Endothelial cell (in vitro differentiated cells): ENCODE measurements around the gene MAN1A1. TPM values are rescaled to one million over a fixed set of nuclear protein-coding genes. Genes with fewer than 3 reads are reported as not detected.

Experiments used
- DNase-seq: peaks from one replicate; pipeline ENCODE4 v3.0.0; 2021; ENCODE audit warnings: low spot score
- H3K27ac Mint-ChIP-seq: one replicate; pipeline ENCODE4 v1.8.0; 2021; ENCODE audit warnings: mixed read lengths, inconsistent platforms; ENCODE audit not compliant: unreplicated experiment
- H3K27me3 Mint-ChIP-seq: one replicate; pipeline ENCODE4 v1.8.0; 2021; ENCODE audit warnings: mild to moderate bottlenecking, moderate library complexity, mixed read lengths, inconsistent platforms; ENCODE audit not compliant: unreplicated experiment
- H3K36me3 Mint-ChIP-seq: one replicate; pipeline ENCODE4 v1.8.0; 2021; ENCODE audit warnings: mild to moderate bottlenecking, low read depth, mixed read lengths, inconsistent platforms; ENCODE audit not compliant: unreplicated experiment
- H3K4me1 Mint-ChIP-seq: one replicate; pipeline ENCODE4 v1.8.0; 2021; ENCODE audit warnings: mild to moderate bottlenecking, mixed read lengths, inconsistent platforms; ENCODE audit not compliant: unreplicated experiment
- H3K4me3 Mint-ChIP-seq: one replicate; pipeline ENCODE4 v1.8.0; 2021; ENCODE audit warnings: mild to moderate bottlenecking, mixed read lengths, inconsistent platforms; ENCODE audit not compliant: unreplicated experiment
- H3K9me3 Mint-ChIP-seq: one replicate; pipeline ENCODE4 v1.8.0; 2021; ENCODE audit warnings: mixed read lengths, inconsistent platforms; ENCODE audit not compliant: unreplicated experiment
- total RNA-seq: library from RNA; stranded (reverse); fragmentation: NEBNext Ultra II Directional; extraction: Animal tissue kit (Norgen Biotek cat#: 25700); gene quantifications from one replicate; pipeline ENCODE4 v1.2.1, GENCODE V29; 2021; ENCODE audit not compliant: unreplicated experiment
- TF ChIP-seq, protein P1 (sequence below): fragments of 200-600 bp; sonication (generic); IDR thresholded peaks from one replicate; pipeline ENCODE4 v1.5.0; 2021; ENCODE audit warnings: antibody characterized with exemption; ENCODE audit not compliant: unreplicated experiment

MAN1A1 gene
- total RNA-seq, 1 donor from 2014 or later, result 34.4 TPM

DNA sequence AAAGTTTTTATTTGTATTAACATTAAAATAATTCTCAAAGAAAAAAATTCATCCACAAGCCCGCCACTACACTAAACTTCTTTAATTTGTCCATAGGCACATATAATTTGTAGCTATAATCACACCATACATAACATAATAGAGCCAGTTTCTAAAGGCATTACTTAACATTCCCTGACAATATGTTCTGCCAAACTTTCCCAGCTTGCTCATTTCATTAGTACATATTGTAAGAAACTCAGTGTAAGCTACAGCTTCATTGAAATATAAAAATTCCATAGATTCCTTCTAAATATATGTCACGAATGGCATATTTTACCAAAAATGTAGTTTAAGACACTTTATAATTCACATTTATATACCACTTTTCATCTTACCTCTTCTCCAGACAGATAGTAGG, 59.3 kb downstream of the MAN1A1 start:
- H3K4me3 Mint-ChIP-seq, result no peak overlapping the region
- TF ChIP-seq, protein P1, sequence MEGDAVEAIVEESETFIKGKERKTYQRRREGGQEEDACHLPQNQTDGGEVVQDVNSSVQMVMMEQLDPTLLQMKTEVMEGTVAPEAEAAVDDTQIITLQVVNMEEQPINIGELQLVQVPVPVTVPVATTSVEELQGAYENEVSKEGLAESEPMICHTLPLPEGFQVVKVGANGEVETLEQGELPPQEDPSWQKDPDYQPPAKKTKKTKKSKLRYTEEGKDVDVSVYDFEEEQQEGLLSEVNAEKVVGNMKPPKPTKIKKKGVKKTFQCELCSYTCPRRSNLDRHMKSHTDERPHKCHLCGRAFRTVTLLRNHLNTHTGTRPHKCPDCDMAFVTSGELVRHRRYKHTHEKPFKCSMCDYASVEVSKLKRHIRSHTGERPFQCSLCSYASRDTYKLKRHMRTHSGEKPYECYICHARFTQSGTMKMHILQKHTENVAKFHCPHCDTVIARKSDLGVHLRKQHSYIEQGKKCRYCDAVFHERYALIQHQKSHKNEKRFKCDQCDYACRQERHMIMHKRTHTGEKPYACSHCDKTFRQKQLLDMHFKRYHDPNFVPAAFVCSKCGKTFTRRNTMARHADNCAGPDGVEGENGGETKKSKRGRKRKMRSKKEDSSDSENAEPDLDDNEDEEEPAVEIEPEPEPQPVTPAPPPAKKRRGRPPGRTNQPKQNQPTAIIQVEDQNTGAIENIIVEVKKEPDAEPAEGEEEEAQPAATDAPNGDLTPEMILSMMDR, result no peak
- peaks cover 6% of the 10 kb centered on the region for H3K4me1 Mint-ChIP-seq
- H3K27me3 Mint-ChIP-seq, result peaks cover 1% of the 10 kb centered on the region
- no peaks in the 10 kb centered on the region for H3K9me3 Mint-ChIP-seq
- H3K36me3 Mint-ChIP-seq, result no peaks in the 10 kb centered on the region
- no peak overlapping the region for H3K27ac Mint-ChIP-seq
- DNase-seq, result no peak

DNA sequence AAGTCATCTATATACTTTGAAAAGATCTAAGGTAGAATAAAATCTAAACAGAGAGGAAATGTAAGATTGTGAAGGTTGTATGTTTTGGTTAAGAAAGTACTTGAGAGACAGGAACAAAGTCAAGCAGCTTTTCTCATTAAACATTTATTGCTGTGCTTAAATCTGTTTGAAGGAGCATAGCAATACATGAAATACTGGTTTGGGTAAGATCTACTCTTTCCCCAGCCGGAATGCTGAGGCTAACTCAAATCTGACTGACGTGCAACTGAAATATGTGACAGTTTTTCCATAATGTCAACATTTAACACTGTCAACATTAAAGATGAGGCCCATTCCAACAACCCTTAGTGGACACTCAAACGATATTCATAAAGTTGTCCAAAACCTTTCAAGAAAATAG, 59.9 kb downstream of the MAN1A1 start:
- Mint-ChIP-seq H3K9me3 (no peaks in the 10 kb centered on the region), H3K4me1 (peaks cover 6% of the 10 kb centered on the region), H3K27me3 (peaks cover 1% of the 10 kb centered on the region), H3K36me3 (peaks cover 3% of the 10 kb centered on the region), H3K4me3 (no peak overlapping the region), H3K27ac (no peak overlapping the region)
- TF ChIP-seq, protein P1, result no peak
- DNase-seq, result no peak

DNA sequence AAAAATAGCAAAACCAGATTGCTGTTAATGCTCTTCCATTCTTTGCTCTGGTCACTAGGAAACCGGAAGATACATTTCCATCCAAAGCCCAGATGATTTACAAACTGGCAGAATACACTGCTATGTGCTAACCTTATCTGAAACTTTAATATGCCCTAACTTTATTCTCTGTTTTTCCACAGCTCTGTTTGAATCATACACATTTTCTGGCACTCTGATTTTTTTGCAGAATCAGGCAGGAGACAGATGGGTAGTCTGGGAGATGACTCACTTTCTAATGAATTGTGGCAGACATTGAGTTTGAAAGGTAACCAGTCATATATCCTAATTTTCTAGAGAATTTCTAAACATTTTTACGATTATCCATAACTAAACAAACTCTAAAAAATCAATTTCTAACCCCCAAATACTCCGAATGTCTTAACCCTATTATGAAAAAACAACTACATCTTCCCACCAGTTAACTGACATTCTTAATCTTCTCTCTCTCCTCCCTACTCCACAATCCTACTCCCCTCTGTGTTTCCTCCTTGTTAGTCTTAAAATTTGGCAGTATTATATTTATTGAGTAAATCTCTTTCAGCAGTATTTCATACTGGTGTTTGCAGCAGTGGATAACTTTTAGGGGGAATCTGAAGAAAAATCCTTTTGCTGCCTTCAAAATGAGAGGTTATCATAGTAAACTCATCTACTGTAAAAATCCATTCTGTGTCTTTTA, 63.5 kb downstream of the MAN1A1 start:
- Mint-ChIP-seq H3K27me3 (peaks cover 3% of the 10 kb centered on the region), H3K4me3 (no peak overlapping the region), H3K27ac (no peak overlapping the region), H3K4me1 (peaks cover 17% of the 10 kb centered on the region), H3K9me3 (no peaks in the 10 kb centered on the region), H3K36me3 (peaks cover 9% of the 10 kb centered on the region)
- no peak for DNase-seq
- TF ChIP-seq, protein P1, result no peak

DNA sequence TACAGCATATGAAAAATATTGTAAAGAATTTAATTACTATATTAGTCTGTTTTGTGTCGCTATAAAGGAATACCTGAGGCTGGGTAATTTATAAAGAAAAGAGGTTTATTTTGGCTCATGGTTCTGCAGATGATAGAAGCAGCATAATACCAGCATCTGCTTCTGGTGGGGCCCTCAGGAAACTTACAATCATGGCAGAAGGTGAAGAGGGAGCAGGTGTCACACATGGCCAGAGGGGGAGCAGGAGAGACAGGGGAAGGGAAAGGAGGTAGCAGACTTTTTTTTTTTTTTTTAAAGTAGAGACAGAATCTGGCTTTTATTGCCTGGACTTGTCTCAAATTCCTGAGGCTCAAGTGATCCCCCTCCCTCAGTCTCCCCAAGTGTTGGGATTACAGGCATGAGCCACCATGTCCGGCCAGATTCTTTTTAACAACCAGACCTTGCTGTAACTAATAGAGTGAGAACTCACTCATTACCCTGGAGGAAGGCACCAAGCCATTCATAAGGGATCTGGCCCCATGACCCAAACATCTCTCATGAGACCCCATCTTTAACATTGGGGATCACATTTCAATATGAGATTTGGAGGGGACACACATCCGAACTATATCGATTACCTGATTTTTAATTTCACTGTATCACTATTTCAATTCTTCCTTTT, 64.6 kb downstream of the MAN1A1 start:
- Mint-ChIP-seq H3K9me3 (no peaks in the 10 kb centered on the region), H3K27ac (no peak overlapping the region), H3K4me3 (peak overlapping the region; percentile 38), H3K36me3 (peaks cover 9% of the 10 kb centered on the region), H3K4me1 (peaks cover 17% of the 10 kb centered on the region), H3K27me3 (peaks cover 3% of the 10 kb centered on the region)
- DNase-seq, result peak; percentile 7
- TF ChIP-seq, protein P1, result peak; percentile 12

DNA sequence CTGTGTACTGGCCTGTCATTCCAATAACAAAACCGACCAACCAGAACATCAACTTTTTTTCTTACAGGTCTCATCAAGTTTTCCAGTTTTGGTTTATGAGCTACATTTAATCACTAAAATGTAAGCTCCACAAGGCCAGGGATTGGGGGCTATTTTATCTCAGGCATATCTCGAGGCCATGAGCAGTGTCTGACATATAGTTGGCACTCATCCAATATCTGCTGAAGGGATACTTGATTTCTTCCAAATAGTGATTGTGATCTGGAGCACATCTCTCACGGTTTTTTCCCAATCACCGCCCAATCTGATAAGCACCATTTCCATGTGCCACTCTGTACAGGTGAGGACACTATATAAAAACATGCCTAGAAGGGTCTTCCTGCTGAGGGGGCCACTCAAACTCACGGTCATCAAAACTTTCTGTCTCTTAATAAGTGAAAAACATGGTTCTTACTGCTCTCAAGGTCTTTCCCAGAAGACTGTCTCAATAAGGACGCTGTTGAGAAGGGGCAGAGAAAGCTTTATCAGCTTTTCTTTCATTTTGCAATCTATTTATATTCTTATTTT, 65.5 kb downstream of the MAN1A1 start:
- TF ChIP-seq, protein P1, result no peak
- no peak overlapping the region for H3K27ac Mint-ChIP-seq
- no peak for DNase-seq
- H3K36me3 Mint-ChIP-seq, result peaks cover 9% of the 10 kb centered on the region
- H3K4me3 Mint-ChIP-seq, result no peak overlapping the region
- peaks cover 17% of the 10 kb centered on the region for H3K4me1 Mint-ChIP-seq
- no peaks in the 10 kb centered on the region for H3K9me3 Mint-ChIP-seq
- H3K27me3 Mint-ChIP-seq, result peaks cover 3% of the 10 kb centered on the region
